Measurements from ENCODE around the gene IFITM2.

The IFITM2 gene

DNA sequence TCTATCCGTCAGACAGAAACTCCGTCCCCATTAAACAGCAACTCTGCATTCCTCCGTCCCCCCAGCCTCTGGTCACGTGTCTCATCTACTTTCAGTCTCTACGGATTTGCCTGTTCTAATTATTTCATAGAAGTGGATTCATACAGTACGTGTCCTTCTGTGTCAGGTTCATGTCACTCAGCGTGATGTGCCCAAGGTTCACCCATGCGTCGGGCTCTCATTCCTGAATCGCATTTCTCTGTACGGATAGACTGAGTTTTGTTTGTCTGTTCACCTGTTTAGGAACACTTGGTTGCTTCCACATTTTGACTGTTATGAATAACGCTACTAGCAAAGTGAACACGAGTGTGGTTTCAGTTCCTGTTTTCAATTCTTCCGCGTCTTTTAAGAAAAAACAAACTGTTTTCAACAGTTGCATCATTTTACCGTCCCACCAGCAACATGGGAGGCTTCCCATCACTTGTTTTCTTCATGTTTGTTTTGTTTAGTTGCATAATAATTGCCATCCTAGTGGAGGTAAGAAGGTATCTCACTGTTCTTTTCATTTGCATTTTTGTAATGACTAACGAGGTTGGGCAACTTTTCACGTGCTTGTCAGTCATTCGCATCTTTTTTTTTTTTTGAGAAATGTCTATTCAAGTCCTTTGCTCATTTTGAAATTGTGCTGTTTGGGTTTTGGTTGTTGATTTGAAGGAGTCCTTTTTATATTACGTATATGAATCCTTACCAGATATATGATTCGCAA is 38.3 kb upstream of the IFITM2 start:
- Histone ChIP-seq H2AFZ (ENCODE audit: low read length) (no peak overlapping the region), H3K9me3 (replicated peaks; ENCODE audit: insufficient read depth, low read length) (no peaks in the 10 kb centered on the region), H3K4me2 (ENCODE audit: low read depth, low read length) (peak overlapping the region; percentile 88), H3K27ac (ENCODE audit: low read length) (peak overlapping the region; percentile 97), H4K20me1 (ENCODE audit: insufficient read depth, low read length) (no peaks in the 10 kb centered on the region), H3K36me3 (replicated peaks; ENCODE audit: insufficient read depth, low read length) (no peaks in the 10 kb centered on the region), H3K4me1 (ENCODE audit: low read length) (peaks cover 12% of the 10 kb centered on the region), H3F3A (ENCODE audit: insufficient read depth, low read length) (peaks cover 33% of the 10 kb centered on the region), H3K27me3 (replicated peaks; ENCODE audit: insufficient read depth, low read length) (no peaks in the 10 kb centered on the region), H3K9ac (ENCODE audit: low read length) (peak overlapping the region; percentile 88), H3K4me3 (ENCODE audit: low read length) (peak overlapping the region; percentile 61), H3K79me2 (ENCODE audit: low read length) (peaks cover 6% of the 10 kb centered on the region; the same call in 1 of the 2 replicates), H3K9me2 (replicated peaks; ENCODE audit: insufficient read depth, low read length) (no peaks in the 10 kb centered on the region)
- TF ChIP-seq, protein P1, sequence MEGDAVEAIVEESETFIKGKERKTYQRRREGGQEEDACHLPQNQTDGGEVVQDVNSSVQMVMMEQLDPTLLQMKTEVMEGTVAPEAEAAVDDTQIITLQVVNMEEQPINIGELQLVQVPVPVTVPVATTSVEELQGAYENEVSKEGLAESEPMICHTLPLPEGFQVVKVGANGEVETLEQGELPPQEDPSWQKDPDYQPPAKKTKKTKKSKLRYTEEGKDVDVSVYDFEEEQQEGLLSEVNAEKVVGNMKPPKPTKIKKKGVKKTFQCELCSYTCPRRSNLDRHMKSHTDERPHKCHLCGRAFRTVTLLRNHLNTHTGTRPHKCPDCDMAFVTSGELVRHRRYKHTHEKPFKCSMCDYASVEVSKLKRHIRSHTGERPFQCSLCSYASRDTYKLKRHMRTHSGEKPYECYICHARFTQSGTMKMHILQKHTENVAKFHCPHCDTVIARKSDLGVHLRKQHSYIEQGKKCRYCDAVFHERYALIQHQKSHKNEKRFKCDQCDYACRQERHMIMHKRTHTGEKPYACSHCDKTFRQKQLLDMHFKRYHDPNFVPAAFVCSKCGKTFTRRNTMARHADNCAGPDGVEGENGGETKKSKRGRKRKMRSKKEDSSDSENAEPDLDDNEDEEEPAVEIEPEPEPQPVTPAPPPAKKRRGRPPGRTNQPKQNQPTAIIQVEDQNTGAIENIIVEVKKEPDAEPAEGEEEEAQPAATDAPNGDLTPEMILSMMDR (IDR thresholded peaks at IDR 0.05; ENCODE audit: low read length): peak; percentile 30
- TF ChIP-seq EZH2 (optimal IDR thresholded peaks at IDR 0.05; ENCODE audit: low read depth, low read length): no peak
- TF ChIP-seq EZH2phosphoT487 (IDR thresholded peaks at IDR 0.05; ENCODE audit: low read length): no peak
- peak; percentile 90 for DNase-seq

DNA sequence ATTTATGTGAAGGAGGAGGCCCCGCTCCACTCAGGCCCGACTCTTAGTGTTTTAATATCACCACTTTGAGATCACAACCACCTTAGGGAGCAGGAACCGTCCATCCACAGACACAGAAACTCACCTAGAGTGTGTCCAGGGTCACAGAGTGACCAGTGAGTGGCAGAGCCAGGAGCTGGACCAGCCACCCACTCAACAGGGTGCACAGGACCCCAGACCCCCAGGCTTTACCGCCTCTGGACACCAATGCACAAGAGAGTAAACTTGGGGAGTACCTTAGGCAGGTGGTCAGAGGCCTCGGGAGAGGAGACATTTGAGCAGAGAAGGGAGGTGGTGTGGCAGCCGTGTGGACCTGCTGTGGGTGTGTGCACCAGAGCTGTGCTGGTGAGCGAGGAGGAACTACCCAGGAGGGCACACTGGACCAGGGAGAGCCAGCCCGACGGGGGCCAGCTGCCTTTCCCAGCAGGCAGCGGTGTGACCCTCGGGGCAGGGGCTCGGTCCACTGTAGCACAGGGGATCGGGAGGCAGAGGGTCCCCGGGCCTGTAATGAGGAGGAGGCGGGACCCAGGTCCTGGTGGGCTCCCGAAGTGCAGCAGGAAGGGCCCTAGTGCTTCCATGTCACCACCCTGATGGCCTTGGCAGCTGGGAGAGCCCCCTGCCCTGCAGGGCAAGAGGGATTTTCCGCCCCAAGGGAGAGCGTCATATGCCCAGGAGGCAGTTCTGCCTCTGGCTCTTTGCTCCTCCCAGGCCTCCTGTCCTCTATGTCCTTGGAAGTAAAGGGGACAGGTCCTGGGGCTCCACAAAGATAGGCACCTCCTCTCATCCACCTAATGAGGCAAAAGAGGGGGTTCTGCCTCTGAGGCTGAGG is 36.9 kb upstream of the IFITM2 start:
- Histone ChIP-seq H3K4me1 (ENCODE audit: low read length) (peaks cover 12% of the 10 kb centered on the region), H3K9ac (ENCODE audit: low read length) (no peak overlapping the region), H3K36me3 (replicated peaks; ENCODE audit: insufficient read depth, low read length) (no peaks in the 10 kb centered on the region), H4K20me1 (ENCODE audit: insufficient read depth, low read length) (no peaks in the 10 kb centered on the region), H3K9me3 (replicated peaks; ENCODE audit: insufficient read depth, low read length) (no peaks in the 10 kb centered on the region), H3F3A (ENCODE audit: insufficient read depth, low read length) (peaks cover 33% of the 10 kb centered on the region), H2AFZ (ENCODE audit: low read length) (no peak overlapping the region), H3K27me3 (replicated peaks; ENCODE audit: insufficient read depth, low read length) (no peaks in the 10 kb centered on the region), H3K79me2 (ENCODE audit: low read length) (peaks cover 6% of the 10 kb centered on the region; the same call in 1 of the 2 replicates), H3K4me2 (ENCODE audit: low read depth, low read length) (peak overlapping the region; percentile 88; the same call in 1 of the 2 replicates), H3K4me3 (ENCODE audit: low read length) (no peak overlapping the region), H3K9me2 (replicated peaks; ENCODE audit: insufficient read depth, low read length) (no peaks in the 10 kb centered on the region), H3K27ac (ENCODE audit: low read length) (peak overlapping the region; percentile 97; the same call in 1 of the 2 replicates)
- DNase-seq: no peak
- TF ChIP-seq, protein P1 (IDR thresholded peaks at IDR 0.05; ENCODE audit: low read length): no peak

DNA sequence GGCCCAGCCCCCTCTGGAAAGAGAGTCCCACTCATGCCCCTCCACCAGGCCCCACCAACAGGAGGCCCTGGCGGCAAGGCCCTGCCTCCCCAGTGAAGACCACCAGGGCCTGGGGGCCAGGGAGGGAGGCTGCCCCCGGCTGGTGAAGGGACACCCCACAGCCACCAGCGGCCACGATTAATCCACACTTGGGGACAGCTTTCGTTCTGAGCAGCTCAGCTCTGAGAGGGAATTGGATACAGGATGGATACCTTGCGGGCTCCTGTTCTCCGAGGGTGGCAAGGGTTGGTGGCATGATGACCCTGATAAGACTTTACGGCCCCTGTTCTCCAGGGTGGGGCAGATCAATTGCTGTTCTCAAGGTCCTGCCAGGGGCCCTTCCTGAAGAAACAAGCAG is 36.3 kb upstream of the IFITM2 start:
- Histone ChIP-seq H3K27ac (ENCODE audit: low read length) (no peak overlapping the region), H3F3A (ENCODE audit: insufficient read depth, low read length) (peaks cover 33% of the 10 kb centered on the region), H4K20me1 (ENCODE audit: insufficient read depth, low read length) (no peaks in the 10 kb centered on the region), H3K4me2 (ENCODE audit: low read depth, low read length) (no peak overlapping the region), H3K36me3 (replicated peaks; ENCODE audit: insufficient read depth, low read length) (no peaks in the 10 kb centered on the region), H3K79me2 (ENCODE audit: low read length) (peaks cover 6% of the 10 kb centered on the region; the same call in 1 of the 2 replicates), H3K4me3 (ENCODE audit: low read length) (no peak overlapping the region), H3K27me3 (replicated peaks; ENCODE audit: insufficient read depth, low read length) (no peaks in the 10 kb centered on the region), H2AFZ (ENCODE audit: low read length) (no peak overlapping the region), H3K9me2 (replicated peaks; ENCODE audit: insufficient read depth, low read length) (no peaks in the 10 kb centered on the region), H3K9ac (ENCODE audit: low read length) (no peak overlapping the region), H3K4me1 (ENCODE audit: low read length) (peaks cover 12% of the 10 kb centered on the region), H3K9me3 (replicated peaks; ENCODE audit: insufficient read depth, low read length) (no peaks in the 10 kb centered on the region)
- TF ChIP-seq EZH2 (optimal IDR thresholded peaks at IDR 0.05; ENCODE audit: low read depth, low read length) (no peak), EZH2phosphoT487 (IDR thresholded peaks at IDR 0.05; ENCODE audit: low read length) (no peak)
- TF ChIP-seq, protein P1 (IDR thresholded peaks at IDR 0.05; ENCODE audit: low read length): no peak
- DNase-seq: no peak

Measured in MM.1S (cell line).